SK-N-SH treated with all-trans-retinoic acid at 6 μM for 48 hours (cell line): ENCODE measurements around the gene CDK6.
A peak's percentile ranks its signal among the peaks of the same experiment; 100 is the strongest.

Experiments used
- ATAC-seq: fragments of 200-7000 bp; cut with Tn5 transposase; 3 replicates; pipeline ENCODE4 v1.9.1; 2020; ENCODE audit warnings: mild to moderate bottlenecking, moderate library complexity
- ARNTL ChIP-seq: fragments of 450-650 bp; formaldehyde crosslinking; IDR thresholded peaks from 2 replicates; pipeline ENCODE4 v1.5.0; 2020; ENCODE audit warnings: low read depth, mild to moderate bottlenecking, moderate library complexity, borderline replicate concordance
- BACH2 ChIP-seq: fragments of 250-450 bp; sonication (Bioruptor Pico); IDR thresholded peaks from 2 replicates; pipeline ENCODE4 v1.9.0; 2021; ENCODE audit warnings: mild to moderate bottlenecking, borderline replicate concordance
- CREB5 ChIP-seq: fragments of 250-450 bp; sonication (Bioruptor Pico); IDR thresholded peaks from 2 replicates; pipeline ENCODE4 v1.5.1; 2020; ENCODE audit warnings: low read depth, mild to moderate bottlenecking, moderate library complexity
- CSDC2 ChIP-seq: fragments of 250-450 bp; sonication (Bioruptor Pico); IDR thresholded peaks from 2 replicates; pipeline ENCODE4 v1.5.0; 2020; ENCODE audit warnings: mild to moderate bottlenecking, moderate library complexity
- CSRNP3 ChIP-seq: fragments of 250-450 bp; sonication (Bioruptor Pico); IDR thresholded peaks from 2 replicates; pipeline ENCODE4 v1.5.1; 2021; ENCODE audit warnings: mild to moderate bottlenecking, moderate library complexity
- ESRRG ChIP-seq: fragments of 250-450 bp; sonication (Bioruptor Pico); IDR thresholded peaks from 2 replicates; pipeline ENCODE4 v1.6.1; 2021; ENCODE audit warnings: mild to moderate bottlenecking
- ISL1 ChIP-seq: fragments of 250-450 bp; sonication (Bioruptor Pico); IDR thresholded peaks from 2 replicates; pipeline ENCODE4 v2.1.2; 2022; ENCODE audit warnings: mild to moderate bottlenecking, moderate library complexity
- OSR1 ChIP-seq: fragments of 250-450 bp; sonication (Bioruptor Pico); IDR thresholded peaks from 2 replicates; pipeline ENCODE4 v1.8.0; 2022; ENCODE audit warnings: moderate library complexity, mild to moderate bottlenecking, inconsistent platforms
- PATZ1 ChIP-seq: fragments of 250-450 bp; sonication (Bioruptor Pico); IDR thresholded peaks from 2 replicates; pipeline ENCODE4 v1.8.0; 2020; ENCODE audit warnings: mild to moderate bottlenecking, moderate library complexity, borderline replicate concordance
- POU6F1 ChIP-seq: fragments of 250-450 bp; sonication (Bioruptor Pico); IDR thresholded peaks from 2 replicates; pipeline ENCODE4 v1.8.0; 2021; ENCODE audit warnings: low read depth, mild to moderate bottlenecking, moderate library complexity, borderline replicate concordance
- RARB ChIP-seq: fragments of 250-450 bp; sonication (Bioruptor Pico); IDR thresholded peaks from 2 replicates; pipeline ENCODE4 v1.8.0; 2021; ENCODE audit warnings: mild to moderate bottlenecking, moderate library complexity
- SNAI2 ChIP-seq: fragments of 250-450 bp; sonication (Bioruptor Pico); IDR thresholded peaks from 2 replicates; pipeline ENCODE4 v1.5.0; 2020; ENCODE audit warnings: mild to moderate bottlenecking, moderate library complexity
- TCF4 ChIP-seq: fragments of 250-450 bp; sonication (Bioruptor Pico); IDR thresholded peaks from 2 replicates; pipeline ENCODE4 v1.8.0; 2021; ENCODE audit warnings: mild to moderate bottlenecking, moderate library complexity, borderline replicate concordance
- TOX ChIP-seq: fragments of 250-450 bp; sonication (Bioruptor Pico); IDR thresholded peaks from 2 replicates; pipeline ENCODE4 v1.8.0; 2021; ENCODE audit warnings: mild to moderate bottlenecking, moderate library complexity, borderline replicate concordance
- ZC3H10 ChIP-seq: fragments of 250-450 bp; sonication (Bioruptor Pico); IDR thresholded peaks from 2 replicates; pipeline ENCODE4 v1.5.1; 2021; ENCODE audit warnings: mild to moderate bottlenecking, moderate library complexity
- ZFP3 ChIP-seq: fragments of 250-450 bp; sonication (Bioruptor Pico); IDR thresholded peaks from 2 replicates; pipeline ENCODE4 v1.5.0; 2020; ENCODE audit warnings: mild to moderate bottlenecking, moderate library complexity
- ZFP30 ChIP-seq: fragments of 450-650 bp; formaldehyde crosslinking; IDR thresholded peaks from 2 replicates; pipeline ENCODE4 v1.5.0; 2022; ENCODE audit warnings: mild to moderate bottlenecking, moderate library complexity
- ZNF565 ChIP-seq: fragments of 450-650 bp; formaldehyde crosslinking; conservative IDR thresholded peaks from 2 replicates; pipeline ENCODE4 v1.5.0; 2020; ENCODE audit warnings: low read depth, mild to moderate bottlenecking, moderate library complexity
- ZNF8 ChIP-seq: fragments of 450-650 bp; formaldehyde crosslinking; IDR thresholded peaks from 2 replicates; pipeline ENCODE4 v1.5.0; 2020; ENCODE audit warnings: mild to moderate bottlenecking, moderate library complexity

CDK6 gene

GRCh38 chr7:92685136-92686042 is 151.0 kb downstream of the CDK6 start:
- TF ChIP-seq ZC3H10 (peak; percentile 38; the same call in 1 of the 2 replicates), RARB (0 out of 2 replicates have a peak, but pooled peaks have one; percentile 20), ISL1 (CRISPR knock-in tag) (peak; percentile 69), CSRNP3 (CRISPR knock-in tag) (no peak), OSR1 (CRISPR knock-in tag) (peak; percentile 88; the same call in 1 of the 2 replicates), TOX (CRISPR knock-in tag) (peak; percentile 24; the same call in 1 of the 2 replicates), ZFP3 (0 out of 2 replicates have a peak, but pooled peaks have one; percentile 37), ZNF565 (no peak), CSDC2 (CRISPR knock-in tag) (peak; percentile 94), ESRRG (CRISPR knock-in tag) (no peak), SNAI2 (CRISPR knock-in tag) (peak; percentile 15; the same call in 1 of the 2 replicates)
- no peak for ATAC-seq

GRCh38 chr7:92684274-92684673 is 152.1 kb downstream of the CDK6 start:
- ATAC-seq = no peak
- TF ChIP-seq PATZ1 (CRISPR knock-in tag) = no peak
- no peak for TF ChIP-seq TCF4 (CRISPR knock-in tag)
- TF ChIP-seq ESRRG (CRISPR knock-in tag) = no peak
- no peak for TF ChIP-seq CSDC2 (CRISPR knock-in tag)
- no peak for TF ChIP-seq POU6F1 (CRISPR knock-in tag)
- TF ChIP-seq ZNF8 (CRISPR knock-in tag) = no peak
- TF ChIP-seq CREB5 (CRISPR knock-in tag) = no peak
- no peak for TF ChIP-seq ZFP30 (CRISPR knock-in tag)
- TF ChIP-seq CSRNP3 (CRISPR knock-in tag) = no peak

GRCh38 chr7:92682903-92683539 is 153.4 kb downstream of the CDK6 start:
- peak; percentile 67 for ATAC-seq
- TF ChIP-seq BACH2 (CRISPR knock-in tag) = no peak
- TF ChIP-seq ZNF8 (CRISPR knock-in tag) = no peak

GRCh38 chr7:92682330-92682729 is 154.0 kb downstream of the CDK6 start:
- no peak for TF ChIP-seq POU6F1 (CRISPR knock-in tag)
- no peak for TF ChIP-seq BACH2 (CRISPR knock-in tag)
- no peak for TF ChIP-seq ZC3H10
- TF ChIP-seq TOX (CRISPR knock-in tag) = no peak
- TF ChIP-seq ARNTL = no peak
- ATAC-seq = no peak
